GM12873 (cell line): Measurements from ENCODE around the gene PTBP3.

ENCODE experiments used
- CTCF ChIP-seq: IDR thresholded peaks from 2 replicates; pipeline ENCODE4 v1.5.1; 2012; ENCODE audit warnings: low read depth, mild to moderate bottlenecking, moderate library complexity, low read length, control low read depth; ENCODE audit not compliant: insufficient read depth; ENCODE audit errors: missing control alignments

Gene PTBP3

GRCh38 chr9:112311497-112311896, 21.9 kb downstream of the PTBP3 start:
- TF ChIP-seq CTCF = no peak

- no peak for TF ChIP-seq CTCF
Measured at GRCh38 chr9:112310826-112311225, 22.6 kb downstream of the PTBP3 start.

- no peak for TF ChIP-seq CTCF
Measured at GRCh38 chr9:112308588-112308987, 24.8 kb downstream of the PTBP3 start.

- no peak for TF ChIP-seq CTCF
Measured at GRCh38 chr9:112301420-112301819, 32.0 kb downstream of the PTBP3 start.

GRCh38 chr9:112299514-112299913, 33.9 kb downstream of the PTBP3 start:
- no peak for TF ChIP-seq CTCF

GRCh38 chr9:112296929-112297328, 36.5 kb downstream of the PTBP3 start:
- no peak for TF ChIP-seq CTCF

GRCh38 chr9:112295174-112295573, 38.2 kb downstream of the PTBP3 start:
- no peak for TF ChIP-seq CTCF

GRCh38 chr9:112288029-112288428, 45.4 kb downstream of the PTBP3 start:
- TF ChIP-seq CTCF = no peak
